KMS-11 (cell line): ENCODE data around the gene BMP8A.

ENCODE experiments used
- H2AFZ ChIP-seq: fragments of 200-600 bp; sonication (generic); 2 replicates; pipeline ENCODE4 v1.6.1; 2016; ENCODE audit warnings: antibody characterized with exemption, mixed run types, low read depth
- H3K27ac ChIP-seq: fragments of 200-600 bp; sonication (generic); 2 replicates; pipeline ENCODE4 v1.6.1; 2016; ENCODE audit warnings: mild to moderate bottlenecking, mixed run types
- H3K27me3 ChIP-seq: fragments of 200-600 bp; sonication (generic); 2 replicates; pipeline ENCODE4 v1.6.1; 2017; ENCODE audit warnings: mild to moderate bottlenecking, low read depth, mixed run types, moderate library complexity; ENCODE audit not compliant: insufficient read depth
- H3K36me3 ChIP-seq: fragments of 200-600 bp; sonication (generic); 2 replicates; pipeline ENCODE4 v1.6.1; 2017; ENCODE audit warnings: mild to moderate bottlenecking, mixed run types; ENCODE audit not compliant: insufficient read depth
- H3K4me1 ChIP-seq: fragments of 200-600 bp; sonication (generic); 2 replicates; pipeline ENCODE4 v1.6.1; 2016; ENCODE audit warnings: mild to moderate bottlenecking, low read depth, mixed run types; ENCODE audit not compliant: poor library complexity, severe bottlenecking
- H3K4me2 ChIP-seq: fragments of 200-600 bp; sonication (generic); 2 replicates; pipeline ENCODE4 v1.7.0; 2016; ENCODE audit warnings: mild to moderate bottlenecking, mixed run types
- H3K4me3 ChIP-seq: fragments of 200-600 bp; sonication (generic); IDR thresholded peaks from 2 replicates; pipeline ENCODE4 v1.6.1; 2017; ENCODE audit warnings: low read depth, low read length, mixed read lengths; ENCODE audit not compliant: insufficient read depth
- H3K79me2 ChIP-seq: fragments of 200-600 bp; sonication (generic); 2 replicates; pipeline ENCODE4 v1.6.1; 2016; ENCODE audit warnings: low read depth, mixed run types; ENCODE audit not compliant: insufficient read depth
- H3K9ac ChIP-seq: fragments of 200-600 bp; sonication (generic); 2 replicates; pipeline ENCODE4 v1.6.1; 2016; ENCODE audit warnings: mild to moderate bottlenecking, mixed run types
- H4K20me1 ChIP-seq: fragments of 200-600 bp; sonication (generic); 2 replicates; pipeline ENCODE4 v1.6.1; 2016; ENCODE audit warnings: mild to moderate bottlenecking, mixed run types; ENCODE audit not compliant: insufficient read depth
- TF ChIP-seq, protein P1 (sequence below): fragments of 200-600 bp; sonication (generic); conservative IDR thresholded peaks from 2 replicates; pipeline ENCODE4 v1.6.1; 2017; ENCODE audit warnings: low read depth, mild to moderate bottlenecking, antibody characterized with exemption, low read length, moderate library complexity, mixed read lengths

BMP8A gene

DNA sequence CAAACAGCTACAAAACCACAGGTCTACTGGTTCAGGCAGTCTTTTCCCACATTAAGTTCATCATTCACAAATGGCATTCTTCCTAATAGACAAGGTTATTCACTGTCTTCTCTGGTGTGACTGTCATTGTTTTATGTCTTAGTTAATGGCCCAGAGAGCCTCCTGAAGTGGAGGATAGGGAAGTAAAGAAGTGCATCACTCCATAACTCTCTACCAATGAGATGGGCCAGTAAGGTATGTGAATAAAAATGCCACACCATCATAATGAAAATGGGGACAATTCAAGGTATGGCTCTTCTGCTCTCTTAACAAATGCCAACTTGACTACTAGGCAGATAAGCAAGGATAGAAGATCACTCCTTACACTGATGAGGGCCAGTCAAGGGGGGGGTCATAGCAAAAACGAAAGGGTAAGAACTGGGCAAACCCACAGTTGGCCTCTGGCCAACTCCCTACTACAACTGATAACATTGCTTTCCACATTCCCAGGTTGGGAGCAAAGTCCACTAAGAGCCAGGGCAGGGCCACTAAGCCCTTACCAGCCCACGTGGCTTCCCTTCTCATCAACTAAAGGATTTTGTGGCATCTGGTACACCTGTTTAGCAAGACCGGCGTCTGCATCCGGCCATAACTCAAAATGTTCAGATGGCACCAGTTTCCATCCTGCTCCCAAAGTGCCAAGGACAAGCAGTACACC, 75.2 kb downstream of the BMP8A start:
- H3K36me3 ChIP-seq = peaks cover 49% of the 10 kb centered on the region
- no peaks in the 10 kb centered on the region for H3K27me3 ChIP-seq
- no peak overlapping the region for H3K27ac ChIP-seq
- peaks cover 32% of the 10 kb centered on the region; the same call in 1 of the 2 replicates for H3K79me2 ChIP-seq
- no peak overlapping the region for H3K4me3 ChIP-seq
- no peak overlapping the region for H3K9ac ChIP-seq
- no peak overlapping the region for H3K4me2 ChIP-seq
- TF ChIP-seq, protein P1, sequence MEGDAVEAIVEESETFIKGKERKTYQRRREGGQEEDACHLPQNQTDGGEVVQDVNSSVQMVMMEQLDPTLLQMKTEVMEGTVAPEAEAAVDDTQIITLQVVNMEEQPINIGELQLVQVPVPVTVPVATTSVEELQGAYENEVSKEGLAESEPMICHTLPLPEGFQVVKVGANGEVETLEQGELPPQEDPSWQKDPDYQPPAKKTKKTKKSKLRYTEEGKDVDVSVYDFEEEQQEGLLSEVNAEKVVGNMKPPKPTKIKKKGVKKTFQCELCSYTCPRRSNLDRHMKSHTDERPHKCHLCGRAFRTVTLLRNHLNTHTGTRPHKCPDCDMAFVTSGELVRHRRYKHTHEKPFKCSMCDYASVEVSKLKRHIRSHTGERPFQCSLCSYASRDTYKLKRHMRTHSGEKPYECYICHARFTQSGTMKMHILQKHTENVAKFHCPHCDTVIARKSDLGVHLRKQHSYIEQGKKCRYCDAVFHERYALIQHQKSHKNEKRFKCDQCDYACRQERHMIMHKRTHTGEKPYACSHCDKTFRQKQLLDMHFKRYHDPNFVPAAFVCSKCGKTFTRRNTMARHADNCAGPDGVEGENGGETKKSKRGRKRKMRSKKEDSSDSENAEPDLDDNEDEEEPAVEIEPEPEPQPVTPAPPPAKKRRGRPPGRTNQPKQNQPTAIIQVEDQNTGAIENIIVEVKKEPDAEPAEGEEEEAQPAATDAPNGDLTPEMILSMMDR = no peak
- peaks cover 11% of the 10 kb centered on the region; the same call in 1 of the 2 replicates for H4K20me1 ChIP-seq
- no peak overlapping the region for H2AFZ ChIP-seq
- H3K4me1 ChIP-seq = peaks cover 42% of the 10 kb centered on the region

DNA sequence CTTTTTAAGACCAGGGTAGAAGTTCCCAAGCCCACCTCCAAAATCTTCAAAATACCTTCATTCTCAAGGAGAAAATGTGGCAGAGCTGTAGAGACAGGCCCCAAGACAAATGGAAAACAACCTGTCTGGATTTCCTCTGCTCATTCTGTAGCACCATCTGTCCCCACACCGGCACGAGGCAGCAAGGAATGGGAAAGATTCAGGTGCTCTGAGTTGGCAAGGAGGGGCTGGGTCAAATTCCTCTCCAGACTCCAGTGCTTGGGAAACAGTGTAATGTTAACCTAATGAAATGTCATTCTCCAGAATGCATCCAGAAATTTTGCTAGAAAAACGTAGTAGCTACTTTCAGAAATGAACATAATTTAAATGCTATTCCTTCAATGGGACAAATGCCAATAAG, 75.9 kb downstream of the BMP8A start:
- no peak overlapping the region for H3K9ac ChIP-seq
- peaks cover 40% of the 10 kb centered on the region for H3K79me2 ChIP-seq
- H4K20me1 ChIP-seq = peaks cover 17% of the 10 kb centered on the region
- H2AFZ ChIP-seq = no peak overlapping the region
- H3K36me3 ChIP-seq = peaks cover 47% of the 10 kb centered on the region
- TF ChIP-seq, protein P1 = no peak
- H3K4me1 ChIP-seq = peaks cover 49% of the 10 kb centered on the region
- no peak overlapping the region for H3K4me2 ChIP-seq
- H3K4me3 ChIP-seq = no peak overlapping the region
- H3K27ac ChIP-seq = no peak overlapping the region; the same call in 1 of the 2 replicates
- H3K27me3 ChIP-seq = no peaks in the 10 kb centered on the region

GRCh38 chr1:39568208-39568607, 76.8 kb downstream of the BMP8A start:
- Histone ChIP-seq H2AFZ (no peak overlapping the region), H3K27me3 (no peaks in the 10 kb centered on the region), H4K20me1 (peaks cover 26% of the 10 kb centered on the region), H3K36me3 (peaks cover 43% of the 10 kb centered on the region), H3K4me2 (no peak overlapping the region), H3K27ac (no peak overlapping the region), H3K9ac (no peak overlapping the region), H3K4me3 (no peak overlapping the region), H3K79me2 (peaks cover 49% of the 10 kb centered on the region), H3K4me1 (peaks cover 58% of the 10 kb centered on the region)
- TF ChIP-seq, protein P1 = no peak

- peaks cover 34% of the 10 kb centered on the region for H4K20me1 ChIP-seq
Observed at GRCh38 chr1:39569034-39569433, 77.6 kb downstream of the BMP8A start.

More at GRCh38 chr1:39569034-39569433, 77.6 kb downstream of the BMP8A start:
- Histone ChIP-seq H3K27ac (no peak overlapping the region), H3K27me3 (no peaks in the 10 kb centered on the region), H3K4me3 (no peak overlapping the region), H3K4me2 (no peak overlapping the region), H3K9ac (no peak overlapping the region), H3K79me2 (peaks cover 57% of the 10 kb centered on the region), H3K36me3 (peaks cover 43% of the 10 kb centered on the region), H3K4me1 (peaks cover 66% of the 10 kb centered on the region), H2AFZ (no peak overlapping the region)
- TF ChIP-seq, protein P1 = no peak
